HepG2 (cell line): Measurements from ENCODE around the gene ZCCHC12. TPM values are rescaled to one million over a fixed set of nuclear protein-coding genes. Genes with fewer than 3 reads are reported as not detected.

Experiments used
- ATAC-seq: fragments of 200-7000 bp; cut with Tn5 transposase; 3 replicates; pipeline ENCODE4 v1.9.1; 2020; ENCODE audit warnings: mild to moderate bottlenecking, moderate library complexity
- BruUV-seq: library from RNA; stranded (reverse); fragments of 400-500 nt; replicated peaks from 2 replicates; lab custom pipeline; 2021; lab: Mats Ljungman, UMichigan
- CTCF ChIA-PET: fragments of 300-600 bp; formaldehyde crosslinking; extraction: SDS; loops from one replicate; lab custom pipeline; 2021; ENCODE audit warnings: low total read pairs, inconsistent platforms, low intra/inter-chr PET ratio; lab: Yijun Ruan, JAX
- POLR2A ChIA-PET: fragments of 350-600 bp; sonication (Branson Sonifier 250); formaldehyde crosslinking; loops from one replicate; lab custom pipeline; 2020; ENCODE audit warnings: antibody characterized with exemption, inconsistent platforms; lab: Yijun Ruan, JAX
- DNase-seq: peaks from one replicate; pipeline ENCODE4 v3.0.0-alpha.2; 2015; ENCODE audit warnings: low spot score
- FAIRE-seq: peaks from 3 replicates; lab custom pipeline; 2011; peaks lifted over from hg19 to GRCh38; lab: Jason Lieb, UNC
- H2AFZ ChIP-seq: one replicate; pipeline ENCODE4 v1.6.1; 2011; ENCODE audit warnings: low read length, inconsistent platforms
- H3K27ac ChIP-seq: fragments of 300-600 bp; 3 replicates; pipeline ENCODE4 v1.8.0; 2011; ENCODE audit warnings: mixed run types, mild to moderate bottlenecking, mixed read lengths, low read length, inconsistent platforms; ENCODE audit not compliant: insufficient read depth; ENCODE audit errors: extremely low read length
- H3K27me3 ChIP-seq, 2 experiments: fragments of 200-600 bp in 1 of 2; 2 replicates in 1 of 2; 3 replicates in 1 of 2; pipeline versions ENCODE4 v1.6.0 to v1.8.0; 2011; ENCODE audit warnings: low read length in 2 of 2, mild to moderate bottlenecking in 2 of 2, moderate library complexity in 2 of 2, inconsistent platforms in 1 of 2; ENCODE audit not compliant: insufficient read depth in 2 of 2, control insufficient read depth in 1 of 2
- H3K36me3 ChIP-seq, 2 experiments: fragments of 200-600 bp in 1 of 2; replicated peaks in 1 of 2; 2 replicates in 1 of 2; 3 replicates in 1 of 2; pipeline versions ENCODE4 v1.5.1 to v1.8.0; 2011; ENCODE audit warnings: low read length in 2 of 2, inconsistent platforms in 1 of 2; ENCODE audit not compliant: insufficient read depth in 2 of 2, control insufficient read depth in 1 of 2
- H3K4me1 ChIP-seq: 2 replicates; pipeline ENCODE4 v1.5.1; 2012; ENCODE audit warnings: low read length, inconsistent platforms; ENCODE audit not compliant: insufficient read depth
- H3K4me2 ChIP-seq: 2 replicates; pipeline ENCODE4 v1.6.0; 2011; ENCODE audit warnings: low read depth, low read length, inconsistent platforms
- H3K4me3 ChIP-seq, 3 experiments: fragments of 200-600 bp in 1 of 3; sonication (generic), shearing (Covaris generic) in 1 of 3; replicated peaks in 1 of 3; 2 replicates each; pipeline ENCODE4 v1.5.1; 2011 to 2016; ENCODE audit warnings: low read length in 3 of 3, inconsistent platforms in 2 of 3, low read depth in 2 of 3, mild to moderate bottlenecking in 2 of 3, control low read depth in 1 of 3, mixed read lengths in 1 of 3; ENCODE audit not compliant: insufficient read depth in 1 of 3
- H3K79me2 ChIP-seq: one replicate; pipeline ENCODE4 v1.6.1; 2011; ENCODE audit warnings: low read length, inconsistent platforms; ENCODE audit not compliant: insufficient read depth
- H3K9ac ChIP-seq: 2 replicates; pipeline ENCODE4 v1.6.0; 2011; ENCODE audit warnings: mild to moderate bottlenecking, low read depth, low read length, inconsistent platforms; ENCODE audit not compliant: insufficient read depth
- H3K9me3 ChIP-seq: 2 replicates; pipeline ENCODE4 v1.5.1; 2012; ENCODE audit warnings: mild to moderate bottlenecking, low read length
- H4K20me1 ChIP-seq: 2 replicates; pipeline ENCODE4 v1.6.0; 2011; ENCODE audit warnings: inconsistent platforms, mild to moderate bottlenecking, low read length, moderate library complexity; ENCODE audit not compliant: insufficient read depth
- ARNTL ChIP-seq: sonication (generic); formaldehyde crosslinking; IDR thresholded peaks from 2 replicates; pipeline ENCODE4 v1.4.0; 2020; ENCODE audit warnings: mild to moderate bottlenecking, missing genetic modification reagents
- BCL6 ChIP-seq: IDR thresholded peaks from 2 replicates; pipeline ENCODE4 v1.6.1; 2016; ENCODE audit warnings: missing genetic modification reagents, missing compliant biosample characterization
- GFI1 ChIP-seq: sonication (generic); formaldehyde crosslinking; IDR thresholded peaks from 2 replicates; pipeline ENCODE4 v1.5.0; 2020; ENCODE audit warnings: missing genetic modification reagents, mild to moderate bottlenecking, borderline replicate concordance
- HNRNPK ChIP-seq: fragments of 200-400 bp; formaldehyde crosslinking; IDR thresholded peaks from 2 replicates; pipeline ENCODE4 v1.6.1; 2018; ENCODE audit warnings: low read length, low read depth, moderate library complexity, mild to moderate bottlenecking; ENCODE audit not compliant: poor library complexity, severe bottlenecking
- MXI1 ChIP-seq: IDR thresholded peaks from 3 replicates; pipeline ENCODE4 v1.6.1; 2012; ENCODE audit warnings: low read depth, low read length, inconsistent platforms, borderline replicate concordance
- POLR2G ChIP-seq: fragments of 200-400 bp; formaldehyde crosslinking; IDR thresholded peaks from 2 replicates; pipeline ENCODE4 v1.6.1; 2018; ENCODE audit warnings: mild to moderate bottlenecking, low read depth, low read length, moderate library complexity
- RFXANK ChIP-seq: IDR thresholded peaks from 2 replicates; pipeline ENCODE4 v1.6.1; 2016
- THAP7 ChIP-seq: sonication (generic); formaldehyde crosslinking; IDR thresholded peaks from 2 replicates; pipeline ENCODE4 v1.8.1; 2023; ENCODE audit warnings: mild to moderate bottlenecking, missing genetic modification reagents
- XBP1 ChIP-seq: sonication (generic); formaldehyde crosslinking; IDR thresholded peaks from 2 replicates; pipeline ENCODE4 v1.5.0; 2020; ENCODE audit warnings: missing genetic modification reagents
- ZFP36 ChIP-seq: fragments of 150-350 bp; IDR thresholded peaks from 2 replicates; pipeline ENCODE4 v1.6.1; 2018; ENCODE audit warnings: borderline replicate concordance, low read length, low read depth; ENCODE audit not compliant: partially characterized antibody
- ZNF580 ChIP-seq: IDR thresholded peaks from 2 replicates; pipeline ENCODE4 v1.6.1; 2016; ENCODE audit warnings: low read depth, borderline replicate concordance
- ZNF713 ChIP-seq: sonication (generic); formaldehyde crosslinking; IDR thresholded peaks from 2 replicates; pipeline ENCODE4 v1.4.0; 2020; ENCODE audit warnings: mild to moderate bottlenecking, missing genetic modification reagents
- ZNF788 ChIP-seq: sonication (generic); formaldehyde crosslinking; IDR thresholded peaks from 2 replicates; pipeline ENCODE4 v1.5.0; 2020; ENCODE audit warnings: mild to moderate bottlenecking, missing genetic modification reagents, borderline replicate concordance
- WGBS: methylation state at CpG from one replicate; pipeline ENCODE4 v1.1.6; 2017; ENCODE audit warnings: low lambda C conversion rate; 5-methylcytosine and 5-hydroxymethylcytosine counted together
- in situ Hi-C: cut with HindIII; loops from 2 replicates; pipeline ENCODE4 v1.10.0; 2017; ENCODE audit warnings: low pct_unique_long_range_greater_than_20kb; ENCODE audit not compliant: extremely low pct_ligation_motif_present
- intact Hi-C: fragments of 100-400 bp; cut with micrococcal nuclease; formaldehyde crosslinking; loops from one replicate; pipeline ENCODE4 v1.10.0; 2022; ENCODE audit not compliant: unreplicated experiment
- polyA plus RNA-seq, 8 experiments: library from polyadenylated mRNA; depleted of rRNA in 3 of 8; stranded (reverse) in 7 of 8; unstranded in 1 of 8; fragments of >200 nt; fragmentation: Illumina TruSeq in 4 of 8; extraction: Trizol in 4 of 8; gene quantifications; 2 replicates each; pipeline versions ENCODE4 v1.2.1 to v1.2.3, GENCODE V29; 2011 to 2016; ENCODE audit warnings: low read depth in 4 of 8, missing spikeins in 1 of 8, mixed read lengths in 1 of 8; ENCODE audit not compliant: insufficient read depth in 1 of 8
- total RNA-seq, 5 experiments: library from RNA; depleted of rRNA; stranded (reverse); fragments of >200 nt; fragmentation: Illumina TruSeq; extraction: Trizol; gene quantifications; 2 replicates each; pipeline ENCODE4 v1.2.3, GENCODE V29; 2016; ENCODE audit warnings: low read depth in 1 of 5

The ZCCHC12 gene
- total and polyA plus RNA-seq, 2 of the 13 experiments (the other 11 are each of a cell fraction or from before 2014, with no cell fraction given), result 0.05 to 0.20 TPM

- in situ Hi-C loops, result no loop called here
- Histone ChIP-seq H3K4me2 (no peak overlapping the region), H3K4me1 (no peaks in the 10 kb centered on the region), H3K9ac (no peak overlapping the region), H3K36me3 (no peaks in the 10 kb centered on the region; a peak in 1 of 5 replicates), H2AFZ (no peak overlapping the region), H4K20me1 (no peaks in the 10 kb centered on the region), H3K4me3 (no peak overlapping the region), H3K79me2 (no peaks in the 10 kb centered on the region), H3K27ac (no peak overlapping the region), H3K9me3 (no peaks in the 10 kb centered on the region), H3K27me3 (no peaks in the 10 kb centered on the region)
- ATAC-seq, result no peak
- no peak for DNase-seq
- intact Hi-C loops, result no loop called here
- ChIA-PET CTCF (no interaction called here), POLR2A (no interaction called here)
- WGBS, result 93% methylated on average over 1 of the region's 1 CpG
- no peak for FAIRE-seq
- TF ChIP-seq MXI1 (no peak), THAP7 (no peak), ZNF580 (CRISPR knock-in tag) (no peak), BCL6 (no peak)
- BruUV-seq, result no TSS peak
Observed at GRCh38 chrX:118780911-118781310, 42.7 kb upstream of the ZCCHC12 start.

- no TSS peak for BruUV-seq
- TF ChIP-seq RFXANK (CRISPR knock-in tag) (no peak), ARNTL (CRISPR knock-in tag) (no peak), POLR2G (no peak), ZFP36 (no peak), HNRNPK (no peak), GFI1 (CRISPR knock-in tag) (no peak), ZNF788 (CRISPR knock-in tag) (no peak), ZNF713 (CRISPR knock-in tag) (no peak), XBP1 (CRISPR knock-in tag) (no peak), ZNF580 (CRISPR knock-in tag) (no peak)
- ATAC-seq, result no peak
- H3K4me3 ChIP-seq, result no peak overlapping the region
- POLR2A ChIA-PET, result no interaction called here
- H3K9ac ChIP-seq, result no peak overlapping the region
- 89% methylated on average over 5 of the region's 5 CpGs for WGBS
- no peaks in the 10 kb centered on the region for H4K20me1 ChIP-seq
- no peak for FAIRE-seq
- H3K9me3 ChIP-seq, result no peaks in the 10 kb centered on the region
- H3K27me3 ChIP-seq, result no peaks in the 10 kb centered on the region
- no peaks in the 10 kb centered on the region for H3K79me2 ChIP-seq
- no peak overlapping the region for H2AFZ ChIP-seq
- peaks cover 7% of the 10 kb centered on the region for H3K4me1 ChIP-seq
- H3K27ac ChIP-seq, result no peak overlapping the region
- no peak for DNase-seq
- intact Hi-C loops, result no loop called here
- CTCF ChIA-PET, result no interaction called here
- H3K4me2 ChIP-seq, result no peak overlapping the region
- H3K36me3 ChIP-seq, result no peaks in the 10 kb centered on the region
- in situ Hi-C loops, result no loop called here
Observed at GRCh38 chrX:118795528-118796280, 27.9 kb upstream of the ZCCHC12 start.
